Smooth muscle cell (in vitro differentiated cells): Measurements from ENCODE around the gene ZBTB16. TPM values are rescaled to one million over a fixed set of nuclear protein-coding genes. Genes with fewer than 3 reads are reported as not detected.

Source experiments
- DNase-seq: peaks from one replicate; lab custom pipeline; 2025; ENCODE audit not compliant: unreplicated experiment; lab: John Stamatoyannopoulos, UW
- H2AFZ ChIP-seq: fragments of 200-600 bp; sonication (generic); 2 replicates; pipeline ENCODE4 v1.6.0; 2016; ENCODE audit warnings: antibody characterized with exemption, low read depth, mild to moderate bottlenecking
- H3F3A ChIP-seq: fragments of 200-600 bp; sonication (generic); 2 replicates; pipeline ENCODE4 v1.6.0; 2017; ENCODE audit warnings: antibody characterized with exemption, low read depth
- H3K27ac ChIP-seq: fragments of 200-600 bp; sonication (generic); 2 replicates; pipeline ENCODE4 v1.5.1; 2016; ENCODE audit warnings: low read depth, mild to moderate bottlenecking
- H3K27me3 ChIP-seq: fragments of 200-600 bp; sonication (generic); 2 replicates; pipeline ENCODE4 v1.6.1; 2016; ENCODE audit warnings: low read depth, mild to moderate bottlenecking
- H3K36me3 ChIP-seq: fragments of 200-600 bp; sonication (generic); 2 replicates; pipeline ENCODE4 v1.5.1; 2016; ENCODE audit warnings: low read depth
- H3K4me1 ChIP-seq: fragments of 200-600 bp; sonication (generic); 2 replicates; pipeline ENCODE4 v1.5.1; 2016; ENCODE audit warnings: low read depth
- H3K4me2 ChIP-seq: fragments of 200-600 bp; sonication (generic); 2 replicates; pipeline ENCODE4 v1.6.0; 2016; ENCODE audit warnings: mild to moderate bottlenecking
- H3K4me3 ChIP-seq: fragments of 200-600 bp; sonication (generic); 2 replicates; pipeline ENCODE4 v1.5.1; 2016; ENCODE audit warnings: mild to moderate bottlenecking
- H3K79me2 ChIP-seq: fragments of 200-600 bp; sonication (generic); 2 replicates; pipeline ENCODE4 v1.6.0; 2016; ENCODE audit warnings: low read depth, mild to moderate bottlenecking
- H3K9ac ChIP-seq: fragments of 200-600 bp; sonication (generic); 2 replicates; pipeline ENCODE4 v1.6.0; 2016; ENCODE audit warnings: low read depth
- H3K9me3 ChIP-seq: fragments of 200-600 bp; sonication (generic); replicated peaks from 2 replicates; pipeline ENCODE4 v1.5.1; 2016; ENCODE audit warnings: low read depth
- H4K20me1 ChIP-seq: fragments of 200-600 bp; sonication (generic); 2 replicates; pipeline ENCODE4 v1.6.0; 2016; ENCODE audit warnings: low read depth
- WGBS: methylation state at CpG from one replicate; pipeline ENCODE4 v1.1.7; 2016; ENCODE audit warnings: low lambda C conversion rate; 5-methylcytosine and 5-hydroxymethylcytosine counted together
- polyA plus RNA-seq: library from polyadenylated mRNA; unstranded; fragments of >200 nt; fragmentation: Nextera tagmentation; extraction: Ambion mirVana; gene quantifications from 2 replicates; pipeline ENCODE4 v1.2.1, GENCODE V29; 2016
- total RNA-seq: library from RNA; depleted of rRNA; stranded (reverse); fragments of >200 nt; gene quantifications from 2 replicates; pipeline ENCODE4 v1.2.3, GENCODE V29; 2014
- TF ChIP-seq, protein P1 (sequence below): fragments of 200-600 bp; sonication (generic); IDR thresholded peaks from 2 replicates; pipeline ENCODE4 v1.5.1; 2017; ENCODE audit warnings: borderline replicate concordance, mild to moderate bottlenecking, antibody characterized with exemption; ENCODE audit not compliant: insufficient read depth, poor library complexity, severe bottlenecking

Gene ZBTB16
- total and polyA plus RNA-seq, 2 experiments from 2014 or later: not detected

DNA sequence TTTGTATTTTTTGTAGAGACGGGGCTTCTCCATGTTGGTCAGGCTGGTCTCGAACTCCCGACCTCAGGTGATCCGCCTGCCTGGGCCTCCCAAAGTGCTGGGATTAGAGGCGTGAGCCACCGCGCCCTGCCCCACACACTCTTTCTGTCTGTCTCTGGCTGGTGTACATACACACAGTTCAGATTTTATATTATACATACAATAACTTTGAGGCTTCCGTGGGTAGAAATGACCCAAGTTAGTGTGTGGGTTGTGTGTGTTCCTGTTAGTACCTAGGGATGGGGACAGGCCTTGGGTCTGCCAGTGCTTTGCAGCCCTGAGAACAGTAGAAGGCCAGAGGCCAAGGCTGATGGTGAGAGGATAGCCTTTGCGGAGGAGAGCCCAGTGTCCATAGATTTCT lies 2.8 kb downstream of the ZBTB16 start:
- H3K4me3 ChIP-seq: no peak overlapping the region
- H3K36me3 ChIP-seq: no peaks in the 10 kb centered on the region
- no peak overlapping the region for H3K9ac ChIP-seq
- peaks cover 94% of the 10 kb centered on the region for H3K27me3 ChIP-seq
- H3K27ac ChIP-seq: no peak overlapping the region
- no peak overlapping the region for H3K4me2 ChIP-seq
- 94% methylated on average over 9 of the region's 9 CpGs for WGBS
- TF ChIP-seq, protein P1, sequence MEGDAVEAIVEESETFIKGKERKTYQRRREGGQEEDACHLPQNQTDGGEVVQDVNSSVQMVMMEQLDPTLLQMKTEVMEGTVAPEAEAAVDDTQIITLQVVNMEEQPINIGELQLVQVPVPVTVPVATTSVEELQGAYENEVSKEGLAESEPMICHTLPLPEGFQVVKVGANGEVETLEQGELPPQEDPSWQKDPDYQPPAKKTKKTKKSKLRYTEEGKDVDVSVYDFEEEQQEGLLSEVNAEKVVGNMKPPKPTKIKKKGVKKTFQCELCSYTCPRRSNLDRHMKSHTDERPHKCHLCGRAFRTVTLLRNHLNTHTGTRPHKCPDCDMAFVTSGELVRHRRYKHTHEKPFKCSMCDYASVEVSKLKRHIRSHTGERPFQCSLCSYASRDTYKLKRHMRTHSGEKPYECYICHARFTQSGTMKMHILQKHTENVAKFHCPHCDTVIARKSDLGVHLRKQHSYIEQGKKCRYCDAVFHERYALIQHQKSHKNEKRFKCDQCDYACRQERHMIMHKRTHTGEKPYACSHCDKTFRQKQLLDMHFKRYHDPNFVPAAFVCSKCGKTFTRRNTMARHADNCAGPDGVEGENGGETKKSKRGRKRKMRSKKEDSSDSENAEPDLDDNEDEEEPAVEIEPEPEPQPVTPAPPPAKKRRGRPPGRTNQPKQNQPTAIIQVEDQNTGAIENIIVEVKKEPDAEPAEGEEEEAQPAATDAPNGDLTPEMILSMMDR: no peak
- H3F3A ChIP-seq: no peaks in the 10 kb centered on the region
- no peaks in the 10 kb centered on the region for H3K9me3 ChIP-seq
- H2AFZ ChIP-seq: no peak overlapping the region
- no peaks in the 10 kb centered on the region for H3K79me2 ChIP-seq
- H3K4me1 ChIP-seq: peaks cover 24% of the 10 kb centered on the region
- DNase-seq: no peak
- H4K20me1 ChIP-seq: no peaks in the 10 kb centered on the region

DNA sequence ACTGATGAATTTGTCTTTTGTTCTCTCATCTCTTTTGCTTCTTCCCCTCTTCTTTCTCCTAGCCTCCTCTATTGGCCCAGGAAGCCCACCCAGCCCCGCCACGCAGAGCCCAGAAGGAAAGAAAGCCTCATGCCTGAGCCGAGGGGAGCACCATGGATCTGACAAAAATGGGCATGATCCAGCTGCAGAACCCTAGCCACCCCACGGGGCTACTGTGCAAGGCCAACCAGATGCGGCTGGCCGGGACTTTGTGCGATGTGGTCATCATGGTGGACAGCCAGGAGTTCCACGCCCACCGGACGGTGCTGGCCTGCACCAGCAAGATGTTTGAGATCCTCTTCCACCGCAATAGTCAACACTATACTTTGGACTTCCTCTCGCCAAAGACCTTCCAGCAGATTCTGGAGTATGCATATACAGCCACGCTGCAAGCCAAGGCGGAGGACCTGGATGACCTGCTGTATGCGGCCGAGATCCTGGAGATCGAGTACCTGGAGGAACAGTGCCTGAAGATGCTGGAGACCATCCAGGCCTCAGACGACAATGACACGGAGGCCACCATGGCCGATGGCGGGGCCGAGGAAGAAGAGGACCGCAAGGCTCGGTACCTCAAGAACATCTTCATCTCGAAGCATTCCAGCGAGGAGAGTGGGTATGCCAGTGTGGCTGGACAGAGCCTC lies 3.8 kb downstream of the ZBTB16 start:
- 95% methylated on average over 26 of the region's 26 CpGs for WGBS
- no peaks in the 10 kb centered on the region for H3K36me3 ChIP-seq
- H2AFZ ChIP-seq: no peak overlapping the region
- TF ChIP-seq, protein P1: no peak
- H3K9me3 ChIP-seq: no peaks in the 10 kb centered on the region
- H3K9ac ChIP-seq: no peak overlapping the region
- no peak overlapping the region for H3K27ac ChIP-seq
- H3K4me1 ChIP-seq: peaks cover 16% of the 10 kb centered on the region
- H3K27me3 ChIP-seq: peaks cover 84% of the 10 kb centered on the region
- H3K79me2 ChIP-seq: no peaks in the 10 kb centered on the region
- no peak overlapping the region for H3K4me2 ChIP-seq
- no peak overlapping the region for H3K4me3 ChIP-seq
- no peaks in the 10 kb centered on the region for H3F3A ChIP-seq
- H4K20me1 ChIP-seq: no peaks in the 10 kb centered on the region
- no peak for DNase-seq

DNA sequence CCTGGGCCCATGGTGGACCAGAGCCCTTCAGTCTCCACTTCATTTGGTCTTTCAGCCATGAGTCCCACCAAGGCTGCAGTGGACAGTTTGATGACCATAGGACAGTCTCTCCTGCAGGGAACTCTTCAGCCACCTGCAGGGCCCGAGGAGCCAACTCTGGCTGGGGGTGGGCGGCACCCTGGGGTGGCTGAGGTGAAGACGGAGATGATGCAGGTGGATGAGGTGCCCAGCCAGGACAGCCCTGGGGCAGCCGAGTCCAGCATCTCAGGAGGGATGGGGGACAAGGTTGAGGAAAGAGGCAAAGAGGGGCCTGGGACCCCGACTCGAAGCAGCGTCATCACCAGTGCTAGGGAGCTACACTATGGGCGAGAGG lies 4.3 kb downstream of the ZBTB16 start:
- no peak overlapping the region for H3K9ac ChIP-seq
- 92% methylated on average over 8 of the region's 8 CpGs for WGBS
- no peak overlapping the region for H3K4me2 ChIP-seq
- DNase-seq: no peak
- H3K4me3 ChIP-seq: no peak overlapping the region
- no peak overlapping the region for H2AFZ ChIP-seq
- TF ChIP-seq, protein P1: no peak
- H3K9me3 ChIP-seq: no peaks in the 10 kb centered on the region
- H3K27ac ChIP-seq: no peak overlapping the region
- no peaks in the 10 kb centered on the region for H3K79me2 ChIP-seq
- peaks cover 10% of the 10 kb centered on the region for H3K4me1 ChIP-seq
- H3K27me3 ChIP-seq: peaks cover 79% of the 10 kb centered on the region
- H3F3A ChIP-seq: no peaks in the 10 kb centered on the region
- H3K36me3 ChIP-seq: no peaks in the 10 kb centered on the region
- no peaks in the 10 kb centered on the region for H4K20me1 ChIP-seq

DNA sequence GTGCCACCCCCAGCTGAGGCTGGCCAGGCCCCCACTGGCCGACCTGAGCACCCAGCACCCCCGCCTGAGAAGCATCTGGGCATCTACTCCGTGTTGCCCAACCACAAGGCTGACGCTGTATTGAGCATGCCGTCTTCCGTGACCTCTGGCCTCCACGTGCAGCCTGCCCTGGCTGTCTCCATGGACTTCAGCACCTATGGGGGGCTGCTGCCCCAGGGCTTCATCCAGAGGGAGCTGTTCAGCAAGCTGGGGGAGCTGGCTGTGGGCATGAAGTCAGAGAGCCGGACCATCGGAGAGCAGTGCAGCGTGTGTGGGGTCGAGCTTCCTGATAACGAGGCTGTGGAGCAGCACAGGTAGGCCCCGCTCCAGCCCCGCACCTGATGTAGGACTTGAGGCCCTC lies 4.7 kb downstream of the ZBTB16 start:
- Histone ChIP-seq H3K4me1 (peaks cover 7% of the 10 kb centered on the region), H3K9me3 (no peaks in the 10 kb centered on the region), H3K4me3 (no peak overlapping the region), H3K4me2 (no peak overlapping the region), H3K27me3 (peaks cover 79% of the 10 kb centered on the region), H3K9ac (no peak overlapping the region), H3K36me3 (no peaks in the 10 kb centered on the region), H2AFZ (no peak overlapping the region), H3K27ac (no peak overlapping the region), H3K79me2 (no peaks in the 10 kb centered on the region), H4K20me1 (no peaks in the 10 kb centered on the region), H3F3A (no peaks in the 10 kb centered on the region)
- WGBS: 95% methylated on average over 14 of the region's 14 CpGs
- TF ChIP-seq, protein P1: no peak
- DNase-seq: no peak
